NOMO-1 (cell line): Measurements from ENCODE around the gene PREX1.

Source experiments
- DNase-seq, 2 experiments: peaks; one replicate each; lab custom pipeline; 2025; ENCODE audit not compliant: unreplicated experiment in 2 of 2; lab: John Stamatoyannopoulos, UW

The PREX1 gene

DNA sequence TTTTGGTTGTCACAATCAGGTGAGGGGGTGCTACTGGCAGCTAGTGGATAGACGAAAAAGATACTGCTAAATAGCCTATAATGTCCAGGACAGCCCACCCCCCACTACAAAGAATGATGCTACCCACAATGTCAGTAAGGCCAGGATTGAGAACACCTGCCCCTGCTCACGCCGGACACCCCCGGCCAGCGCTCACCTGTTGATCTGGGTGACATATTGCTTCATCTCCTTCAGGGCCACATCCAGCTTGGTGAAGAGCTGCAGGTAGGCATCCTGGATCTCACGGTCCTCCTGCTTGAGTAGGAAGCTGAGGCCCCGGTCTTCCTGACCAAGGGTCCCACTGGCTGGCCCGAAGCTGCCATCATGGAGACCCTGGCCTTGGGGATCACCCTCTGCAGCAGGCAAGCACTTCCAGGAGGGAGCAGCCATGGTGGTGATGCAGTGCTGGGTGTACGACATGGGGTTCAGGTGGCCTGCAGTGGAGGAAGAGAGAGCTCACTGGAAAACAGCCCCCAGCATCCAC lies 178.6 kb downstream of the PREX1 start:
- DNase-seq = no peak

GRCh38 chr20:48648482-48649051 lies 179.2 kb downstream of the PREX1 start:
- DNase-seq = no peak

- no peak for DNase-seq
Measured at GRCh38 chr20:48647858-48648257, 179.9 kb downstream of the PREX1 start.

- DNase-seq = no peak
Measured at GRCh38 chr20:48645666-48646065, 182.1 kb downstream of the PREX1 start.

DNA sequence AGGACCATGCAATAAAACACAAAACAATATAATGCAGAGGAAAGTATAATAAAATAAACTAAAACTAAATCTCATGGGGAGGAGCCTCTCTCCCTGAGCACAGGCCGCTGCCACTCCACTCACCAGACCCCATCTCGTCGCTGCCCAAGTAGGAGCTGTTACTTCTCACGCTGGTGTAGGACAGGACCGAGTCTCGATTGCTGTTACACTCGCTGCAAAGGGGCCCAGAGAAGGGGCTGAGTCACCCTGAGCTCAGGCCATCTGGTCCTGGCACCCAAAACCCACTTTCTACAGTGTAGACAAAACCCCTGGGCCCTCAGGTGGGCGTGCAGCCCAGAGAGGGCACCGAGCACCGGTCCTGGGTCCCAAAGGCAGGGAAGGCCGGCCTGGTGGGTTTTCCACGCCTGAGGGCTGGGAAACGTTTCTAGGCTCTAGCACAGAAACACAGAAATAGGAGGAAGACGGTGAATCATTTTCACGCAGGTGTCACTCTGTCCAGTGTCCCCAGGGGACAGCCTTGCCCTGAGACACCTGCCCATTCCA lies 183.4 kb downstream of the PREX1 start:
- no peak for DNase-seq

DNA sequence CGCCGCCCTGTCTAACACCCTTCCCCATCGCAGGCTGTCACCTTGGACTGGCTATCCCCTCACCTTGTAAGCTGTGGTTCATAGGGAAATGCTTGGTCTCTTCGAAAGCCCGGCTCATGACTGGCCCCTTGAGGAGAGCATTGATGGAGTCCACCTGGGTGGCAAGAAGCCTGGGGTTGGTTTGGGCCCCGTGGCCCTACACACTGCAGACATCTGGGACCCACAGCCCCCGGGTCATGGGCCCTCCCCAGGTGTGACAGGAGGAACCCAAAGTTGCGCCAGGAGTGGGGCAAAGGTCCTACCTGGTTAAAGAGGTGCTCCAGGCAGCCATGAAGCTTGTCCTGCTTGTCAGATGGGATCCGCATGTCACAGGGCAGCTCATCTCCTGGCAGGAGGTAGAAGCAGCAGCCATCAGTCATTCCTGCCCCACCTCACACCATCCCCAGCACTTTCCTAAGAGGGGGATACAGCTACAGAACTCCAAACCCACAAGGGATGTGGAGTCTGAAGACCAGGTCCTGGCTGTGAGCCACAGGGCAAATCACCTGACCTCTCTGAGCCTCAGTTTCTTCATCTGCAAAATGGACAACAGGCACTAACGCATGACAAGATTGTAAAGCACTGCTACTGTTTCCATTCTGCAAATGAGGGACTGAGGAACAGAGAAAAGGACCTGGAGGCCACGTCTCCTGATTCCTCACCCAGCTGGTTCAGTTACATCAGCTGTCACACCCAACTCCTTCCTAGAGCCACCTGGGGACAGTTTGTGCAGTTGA lies 185.5 kb downstream of the PREX1 start:
- DNase-seq = no peak

DNA sequence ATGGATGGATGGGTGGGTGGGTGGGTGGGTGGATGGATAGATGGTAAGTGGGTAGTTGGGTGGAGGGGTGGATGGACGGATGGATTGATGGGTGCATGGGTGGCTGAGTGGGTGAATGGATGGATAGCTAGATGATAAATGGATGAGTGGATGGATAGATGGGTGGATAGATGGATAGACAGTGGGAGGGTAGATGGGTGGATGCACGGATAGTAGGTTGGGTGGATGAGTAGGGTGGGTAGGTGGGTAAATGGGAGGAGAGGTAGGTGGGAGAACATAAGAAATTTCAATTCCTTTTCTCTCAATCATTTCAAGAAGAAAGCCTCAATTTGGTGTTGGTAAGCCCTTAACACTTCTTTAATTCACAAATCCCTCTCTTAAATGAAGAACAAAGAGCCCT lies 186.9 kb downstream of the PREX1 start:
- DNase-seq = no peak

GRCh38 chr20:48639899-48640298 lies 187.9 kb downstream of the PREX1 start:
- DNase-seq = no peak

- no peak for DNase-seq
Measured at GRCh38 chr20:48638546-48638945, 189.3 kb downstream of the PREX1 start.

DNA sequence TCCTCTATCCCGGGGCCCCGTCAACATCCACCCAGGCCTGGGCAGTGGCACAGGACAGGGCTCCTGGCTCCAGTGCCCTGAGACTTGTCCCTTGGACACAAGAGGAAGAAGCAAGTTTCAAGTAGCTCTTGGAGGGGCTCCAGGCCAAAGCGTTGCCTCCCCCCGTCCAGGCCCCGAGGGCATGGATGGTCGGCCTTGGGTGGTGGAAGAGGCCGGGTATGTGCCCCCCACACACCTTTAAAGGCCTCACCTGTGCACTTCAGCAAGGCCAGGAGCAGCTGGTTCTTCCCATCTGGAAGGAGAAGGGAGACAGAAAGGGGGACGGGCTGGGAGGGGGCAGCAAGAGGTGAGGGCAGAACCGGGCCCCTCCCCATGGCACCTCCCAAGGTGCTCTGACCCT lies 190.3 kb downstream of the PREX1 start:
- no peak for DNase-seq

DNA sequence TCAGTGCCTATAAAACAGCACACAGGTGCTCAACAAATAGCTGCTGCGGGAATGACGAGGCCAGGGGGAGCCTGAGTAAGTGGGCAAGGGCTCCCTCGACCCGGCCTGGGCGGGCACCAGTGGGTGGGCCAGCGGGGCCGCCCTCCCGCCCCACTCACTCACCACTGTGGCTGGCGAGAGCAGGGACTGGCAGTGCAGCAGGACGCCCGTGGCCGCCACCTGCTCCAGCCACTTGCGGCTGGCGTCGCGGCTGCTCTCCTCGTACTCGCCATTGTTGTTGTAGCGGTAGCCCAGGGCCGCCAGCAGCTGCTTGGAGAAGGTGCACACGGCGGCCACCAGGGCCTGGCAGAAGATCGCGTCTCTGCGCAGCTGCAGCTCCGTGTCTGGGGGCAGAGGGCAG lies 191.5 kb downstream of the PREX1 start:
- no peak for DNase-seq

GRCh38 chr20:48635791-48636267 lies 192.0 kb downstream of the PREX1 start:
- DNase-seq = peak; percentile 13 to 36

- DNase-seq = no peak
Measured at GRCh38 chr20:48635361-48635760, 192.4 kb downstream of the PREX1 start.

DNA sequence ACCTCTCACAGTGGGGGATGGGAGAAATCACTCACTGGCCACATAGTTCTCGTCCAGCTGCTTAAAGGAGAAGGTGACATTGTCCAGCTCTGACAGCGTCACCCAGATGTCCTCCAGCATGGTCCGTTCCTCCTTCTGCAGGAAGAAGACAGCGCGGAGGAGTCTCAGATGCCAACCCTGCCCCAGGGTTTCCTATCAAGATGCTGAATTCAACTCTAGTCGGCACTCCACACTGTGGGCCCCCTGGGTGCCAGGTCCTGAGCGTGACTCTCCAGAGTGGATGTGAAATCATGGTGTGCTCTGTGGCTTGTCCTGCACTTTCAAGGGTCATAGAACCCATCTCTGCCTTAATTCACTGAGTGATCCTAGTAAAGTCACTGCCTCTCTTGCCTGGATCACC lies 193.2 kb downstream of the PREX1 start:
- DNase-seq = no peak

DNA sequence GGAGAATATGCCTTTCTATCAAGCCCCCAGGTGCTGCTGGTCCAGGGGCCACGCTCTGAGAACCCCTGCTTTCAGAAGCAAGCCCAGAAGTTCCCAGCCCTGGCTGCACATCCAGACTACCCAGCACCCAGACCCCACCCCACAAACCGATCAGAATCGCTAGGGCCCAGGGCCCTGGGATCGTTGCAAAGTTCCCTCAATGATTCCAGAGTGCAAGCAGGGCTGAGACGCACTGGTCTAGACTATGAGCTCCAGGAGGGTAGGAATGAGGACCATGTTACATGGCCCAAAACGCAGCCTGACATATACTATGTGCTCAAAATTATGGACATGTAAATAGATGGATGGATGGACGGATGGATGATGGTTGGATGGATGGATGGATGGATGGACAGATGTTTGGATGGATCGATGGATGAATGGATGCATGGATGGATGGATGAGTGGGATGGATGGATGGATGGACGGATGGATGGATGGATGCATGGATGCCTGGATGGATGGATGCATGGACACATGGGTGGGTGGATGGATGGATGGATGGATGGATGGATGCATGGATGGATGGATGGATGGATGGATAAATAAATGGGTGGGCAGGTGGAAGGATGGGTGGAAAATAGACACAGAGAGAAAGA lies 194.1 kb downstream of the PREX1 start:
- no peak for DNase-seq

DNA sequence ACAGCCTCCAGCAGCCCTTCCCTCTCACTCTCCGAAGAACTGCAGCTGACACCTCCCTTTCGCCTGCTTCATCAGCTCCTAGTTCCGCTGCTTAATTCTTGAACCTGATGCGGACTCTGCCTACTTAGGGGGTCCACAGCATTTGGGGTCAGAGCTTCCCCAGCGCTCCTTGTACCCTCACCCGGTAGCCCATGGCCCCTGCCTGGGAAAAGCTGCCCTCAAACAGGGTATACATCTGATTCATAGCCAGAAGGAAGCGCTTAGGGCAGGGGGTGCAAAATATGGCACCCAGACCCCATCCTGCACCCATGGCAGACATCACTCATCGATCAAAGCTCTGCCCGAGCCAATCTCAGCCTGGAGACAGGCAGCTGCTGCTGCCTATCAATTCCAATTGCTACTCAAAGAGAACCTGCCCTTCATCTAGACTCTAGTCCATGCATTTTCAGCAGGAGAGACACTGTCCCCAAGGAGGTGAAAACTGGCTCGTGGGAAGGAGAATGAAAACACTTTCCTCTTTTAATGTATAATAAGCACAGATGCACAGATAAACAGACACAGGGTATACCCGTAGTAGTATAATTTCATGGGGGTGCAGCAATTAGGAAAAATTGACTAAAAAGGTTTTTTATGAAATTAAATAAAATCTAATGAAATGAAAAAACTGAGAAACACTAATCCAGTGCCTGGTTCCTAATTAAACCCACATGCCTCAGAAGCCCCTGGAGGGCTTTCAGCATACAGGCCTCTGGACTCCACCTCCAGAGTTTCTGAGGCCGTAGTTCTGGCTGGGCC lies 194.8 kb downstream of the PREX1 start:
- no peak for DNase-seq

GRCh38 chr20:48632017-48632824 lies 195.6 kb downstream of the PREX1 start:
- DNase-seq = peak in 1 of 2 experiments; percentile 15

GRCh38 chr20:48631114-48632016 lies 196.4 kb downstream of the PREX1 start:
- DNase-seq = no peak
